CD1c-positive myeloid dendritic cell (primary cell): ENCODE results near the gene EBLN1.
"Not testable (repeated sequence)": the region's sequence is repeated elsewhere in the genome, so short reads cannot be mapped to it uniquely, and the experiment has no call there.

Experiments
- DNase-seq: peaks from one replicate; pipeline ENCODE4 v3.0.0-alpha.2; 2016; ENCODE audit errors: extremely low spot score

The EBLN1 gene

GRCh38 chr10:22228167-22228938 is 10.5 kb upstream of the EBLN1 start:
- DNase-seq, result no peak

- no peak for DNase-seq
Measured at GRCh38 chr10:22226599-22226998, 8.8 kb upstream of the EBLN1 start.

- no peak for DNase-seq
Measured at GRCh38 chr10:22222236-22223190, 4.7 kb upstream of the EBLN1 start.

- no peak for DNase-seq
Measured at GRCh38 chr10:22219308-22219707, 1.5 kb upstream of the EBLN1 start.

GRCh38 chr10:22218448-22218847 is 633 bp upstream of the EBLN1 start:
- no peak for DNase-seq

- not testable (repeated sequence) for DNase-seq
Measured at GRCh38 chr10:22217084-22217483, 731 bp downstream of the EBLN1 start.

GRCh38 chr10:22210267-22210666 is 7.5 kb downstream of the EBLN1 start:
- DNase-seq, result no peak

GRCh38 chr10:22193945-22194344 is 23.9 kb downstream of the EBLN1 start:
- no peak for DNase-seq

- DNase-seq, result no peak
Measured at GRCh38 chr10:22185586-22185985, 32.2 kb downstream of the EBLN1 start.

- no peak for DNase-seq
Measured at GRCh38 chr10:22183771-22184461, 33.9 kb downstream of the EBLN1 start.

- no peak for DNase-seq
Measured at GRCh38 chr10:22180724-22181123, 37.1 kb downstream of the EBLN1 start.

GRCh38 chr10:22174442-22174841 is 43.4 kb downstream of the EBLN1 start:
- no peak for DNase-seq

- no peak for DNase-seq
Measured at GRCh38 chr10:22171131-22171530, 46.7 kb downstream of the EBLN1 start.

GRCh38 chr10:22170582-22170981 is 47.2 kb downstream of the EBLN1 start:
- DNase-seq, result no peak

- no peak for DNase-seq
Measured at GRCh38 chr10:22159979-22160378, 57.8 kb downstream of the EBLN1 start.

- no peak for DNase-seq
Measured at GRCh38 chr10:22159180-22159579, 58.6 kb downstream of the EBLN1 start.
